Activated naive CD4-positive, alpha-beta T cell treated with anti-CD3 and anti-CD28 coated beads, Interleukin-2, amount 50 U/mL, for 24 hours (primary cell): Measurements from ENCODE around the gene PPARGC1A.

ENCODE experiments used
- H3K27ac Mint-ChIP-seq: one replicate; pipeline ENCODE4 v1.8.0; 2021; ENCODE audit warnings: mild to moderate bottlenecking, mixed read lengths
- H3K27me3 Mint-ChIP-seq: one replicate; pipeline ENCODE4 v1.8.0; 2021; ENCODE audit warnings: mixed read lengths
- H3K36me3 Mint-ChIP-seq: one replicate; pipeline ENCODE4 v1.8.0; 2021; ENCODE audit warnings: mixed read lengths
- H3K4me1 Mint-ChIP-seq: one replicate; pipeline ENCODE4 v1.8.0; 2021; ENCODE audit warnings: mixed read lengths
- H3K4me3 Mint-ChIP-seq: one replicate; pipeline ENCODE4 v1.8.0; 2021; ENCODE audit warnings: mild to moderate bottlenecking, mixed read lengths
- H3K9me3 Mint-ChIP-seq: one replicate; pipeline ENCODE4 v1.8.0; 2021; ENCODE audit warnings: mixed read lengths

The PPARGC1A gene

DNA sequence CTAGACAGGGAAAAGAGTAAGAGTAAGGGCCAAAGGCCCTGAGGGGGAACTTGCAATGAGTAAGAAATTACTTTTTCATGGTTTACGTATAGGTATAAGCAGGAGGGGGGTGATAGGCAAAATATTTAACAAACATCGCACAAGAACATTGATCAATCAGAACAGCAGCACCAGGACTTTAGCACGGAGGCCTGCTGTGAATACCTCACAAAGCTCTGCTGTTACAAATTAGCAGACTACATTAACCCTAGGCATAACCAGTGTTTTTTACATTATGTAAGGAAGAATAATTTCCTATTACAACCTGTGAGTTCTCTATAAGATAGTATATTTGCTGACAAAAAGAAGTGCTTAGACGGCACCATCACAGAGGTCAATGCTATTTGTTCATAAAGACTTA, 44.9 kb downstream of the PPARGC1A start:
- H3K27me3 Mint-ChIP-seq, result no peaks in the 10 kb centered on the region
- no peaks in the 10 kb centered on the region for H3K9me3 Mint-ChIP-seq
- no peak overlapping the region for H3K4me3 Mint-ChIP-seq
- H3K36me3 Mint-ChIP-seq, result no peaks in the 10 kb centered on the region
- H3K4me1 Mint-ChIP-seq, result no peaks in the 10 kb centered on the region
- no peak overlapping the region for H3K27ac Mint-ChIP-seq

DNA sequence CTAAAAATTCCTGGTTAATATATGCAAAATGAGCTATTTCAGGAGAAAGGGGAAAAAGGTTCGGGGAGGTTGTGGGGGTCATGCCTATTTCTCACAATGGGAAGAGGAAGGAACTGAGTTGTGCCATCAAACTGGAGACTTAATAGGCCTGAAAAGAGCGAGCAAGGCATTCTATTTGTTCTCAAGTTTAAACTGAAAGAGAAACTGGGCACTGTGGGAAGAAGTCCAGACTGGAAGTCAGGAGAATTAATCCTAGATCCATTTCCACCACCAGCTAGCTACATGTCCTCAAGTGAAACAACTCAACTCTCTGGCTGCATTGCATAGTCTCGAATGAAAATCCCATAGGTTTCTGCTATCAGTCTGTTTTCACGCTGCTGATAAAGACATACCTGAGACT, 50.6 kb downstream of the PPARGC1A start:
- Mint-ChIP-seq H3K27ac (no peak overlapping the region), H3K4me1 (no peaks in the 10 kb centered on the region), H3K27me3 (no peaks in the 10 kb centered on the region), H3K4me3 (no peak overlapping the region), H3K9me3 (no peaks in the 10 kb centered on the region), H3K36me3 (no peaks in the 10 kb centered on the region)

DNA sequence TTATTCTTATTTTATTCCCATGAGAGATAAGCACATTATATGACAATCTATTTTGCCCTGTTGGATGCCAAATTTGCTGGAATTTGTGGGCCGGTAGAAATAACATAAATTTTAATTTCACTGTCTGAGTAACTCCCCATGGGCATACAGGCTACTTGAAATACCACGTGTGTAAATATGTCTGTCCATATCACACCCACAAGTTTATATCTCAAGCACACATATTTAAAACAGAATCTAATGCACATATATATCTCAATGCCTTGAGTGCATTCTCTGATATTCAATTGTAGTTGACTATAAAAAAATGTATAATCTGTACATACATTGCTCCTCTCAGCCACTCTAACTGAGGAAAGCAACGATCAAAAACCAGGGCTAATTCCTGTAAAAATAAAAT, 51.2 kb downstream of the PPARGC1A start:
- Mint-ChIP-seq H3K9me3 (no peaks in the 10 kb centered on the region), H3K27me3 (no peaks in the 10 kb centered on the region), H3K4me1 (no peaks in the 10 kb centered on the region), H3K4me3 (no peak overlapping the region), H3K36me3 (no peaks in the 10 kb centered on the region), H3K27ac (no peak overlapping the region)

DNA sequence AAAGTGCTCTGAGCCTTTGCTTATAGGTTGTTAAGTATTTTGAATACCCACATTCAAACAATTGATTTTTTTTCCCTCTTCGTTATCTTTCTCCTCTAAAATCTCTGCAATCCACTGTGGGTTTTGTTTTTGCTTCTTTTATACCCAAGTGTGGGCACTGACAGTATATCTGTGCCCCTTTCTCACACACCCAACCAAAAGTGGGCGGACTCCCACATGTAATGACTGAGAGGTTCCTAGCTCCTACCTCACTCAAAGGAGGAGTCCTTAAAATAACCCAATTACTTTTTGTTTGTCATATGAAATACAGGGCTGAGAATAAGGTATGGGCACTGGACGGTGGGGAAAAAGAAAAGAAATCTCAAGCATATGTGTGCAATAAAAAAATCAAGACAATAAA, 51.7 kb downstream of the PPARGC1A start:
- Mint-ChIP-seq H3K9me3 (no peaks in the 10 kb centered on the region), H3K36me3 (no peaks in the 10 kb centered on the region), H3K4me3 (no peak overlapping the region), H3K27ac (no peak overlapping the region), H3K27me3 (no peaks in the 10 kb centered on the region), H3K4me1 (no peaks in the 10 kb centered on the region)

DNA sequence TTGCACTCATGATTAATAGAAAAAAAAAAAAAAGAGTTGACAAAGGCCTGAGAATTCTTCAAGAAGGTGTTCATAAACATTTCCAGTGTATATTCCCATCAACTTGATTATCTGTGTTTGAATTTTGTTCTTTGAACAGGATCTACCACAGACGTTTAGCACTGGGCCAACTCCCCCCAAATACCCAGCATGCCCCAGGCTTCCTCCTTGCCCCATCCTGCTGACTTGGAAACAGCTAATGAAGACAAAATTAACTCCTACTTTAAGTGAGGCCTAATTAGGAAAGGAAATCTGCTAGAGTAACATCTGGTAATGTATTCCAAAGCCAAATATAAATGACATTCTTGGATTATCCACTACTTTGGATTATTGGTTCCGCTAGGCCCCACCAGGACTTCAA, 52.5 kb downstream of the PPARGC1A start:
- Mint-ChIP-seq H3K27me3 (no peaks in the 10 kb centered on the region), H3K9me3 (no peaks in the 10 kb centered on the region), H3K36me3 (no peaks in the 10 kb centered on the region), H3K4me1 (no peaks in the 10 kb centered on the region), H3K27ac (no peak overlapping the region), H3K4me3 (no peak overlapping the region)

DNA sequence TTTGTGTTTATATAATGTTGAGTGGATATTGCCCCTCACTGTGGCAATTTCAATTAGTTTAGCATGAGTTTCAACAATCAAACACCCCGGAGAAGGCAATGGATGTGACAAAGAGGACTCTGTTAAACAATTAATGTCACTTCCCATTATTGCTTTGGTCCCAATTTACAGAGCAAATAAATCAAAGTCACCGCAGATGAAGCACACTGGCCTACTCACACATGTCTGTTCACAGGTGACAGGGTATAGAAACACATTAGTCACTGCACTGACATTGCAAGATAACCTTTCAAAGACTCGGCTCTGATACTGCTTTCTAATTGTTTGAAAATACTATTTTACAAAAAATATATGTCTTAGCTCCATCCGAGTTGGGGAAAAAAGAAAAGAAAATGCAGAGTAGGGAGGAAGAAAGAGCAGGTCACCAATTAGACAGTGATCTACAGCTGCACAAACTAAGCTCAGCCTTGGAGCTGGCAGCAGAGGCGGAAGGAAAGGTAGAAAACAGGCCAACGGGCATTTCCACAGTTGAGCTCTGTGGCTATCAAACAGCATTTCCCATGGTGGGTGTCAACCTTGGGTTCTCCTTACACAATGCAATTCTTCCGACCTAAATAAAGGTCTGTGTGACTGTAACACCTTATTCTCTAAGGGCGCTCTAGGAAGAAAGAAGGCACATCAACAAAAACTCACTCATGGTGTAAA, 53.9 kb downstream of the PPARGC1A start:
- Mint-ChIP-seq H3K4me3 (no peak overlapping the region), H3K27me3 (no peaks in the 10 kb centered on the region), H3K4me1 (no peaks in the 10 kb centered on the region), H3K36me3 (no peaks in the 10 kb centered on the region), H3K27ac (no peak overlapping the region), H3K9me3 (no peaks in the 10 kb centered on the region)

DNA sequence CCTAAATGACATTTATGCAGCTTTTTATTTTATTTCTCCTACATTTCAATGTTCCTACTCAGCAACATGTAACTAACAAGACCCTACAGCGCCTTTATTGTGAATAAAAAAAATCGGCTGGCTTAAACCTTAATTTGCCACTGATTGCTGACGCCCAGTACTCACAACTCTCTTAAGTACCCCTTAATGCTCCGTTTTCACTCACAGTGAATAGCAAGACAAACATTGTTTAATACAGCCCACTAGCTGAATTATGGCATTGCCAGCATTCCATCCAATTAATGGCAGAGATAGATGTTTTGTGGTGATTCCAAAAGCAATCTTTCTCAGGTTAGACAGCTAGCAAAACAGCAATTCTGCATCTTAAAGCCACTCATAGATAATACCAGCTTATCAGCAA, 61.1 kb downstream of the PPARGC1A start:
- Mint-ChIP-seq H3K27me3 (peaks cover 2% of the 10 kb centered on the region), H3K27ac (no peak overlapping the region), H3K9me3 (no peaks in the 10 kb centered on the region), H3K36me3 (no peaks in the 10 kb centered on the region), H3K4me1 (no peaks in the 10 kb centered on the region), H3K4me3 (no peak overlapping the region)

DNA sequence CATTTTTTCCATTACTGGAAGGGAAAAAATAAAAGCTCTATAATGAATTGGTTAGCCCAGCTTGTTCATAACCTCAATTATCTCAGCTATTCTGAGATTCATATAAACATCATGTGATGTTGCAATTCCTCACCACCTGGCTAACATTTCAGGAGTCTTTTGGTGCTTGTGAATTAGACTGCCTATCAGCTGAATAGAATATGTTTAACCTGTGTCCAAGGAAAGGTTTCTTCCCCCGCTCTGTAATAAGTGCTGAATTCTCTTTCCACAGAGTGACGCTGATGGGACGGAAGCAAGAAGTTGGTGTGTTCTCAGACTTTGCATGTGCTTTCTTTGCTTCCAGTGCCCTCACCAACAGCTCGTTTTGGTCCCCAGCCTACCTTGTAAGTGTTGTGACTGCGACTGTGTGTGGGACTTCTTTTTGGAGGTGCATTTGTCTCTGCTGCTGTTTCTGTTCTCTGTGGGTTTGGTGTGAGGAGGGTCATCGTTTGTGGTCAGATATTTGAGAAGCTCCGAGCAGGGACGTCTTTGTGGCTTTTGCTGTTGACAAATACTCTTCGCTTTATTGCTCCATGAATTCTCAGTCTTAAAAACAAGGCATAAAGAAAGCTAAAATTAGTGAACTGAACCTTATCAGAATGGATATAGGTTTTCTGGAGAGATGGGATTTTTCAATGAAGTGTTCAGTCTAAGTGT, 61.7 kb downstream of the PPARGC1A start:
- Mint-ChIP-seq H3K27ac (no peak overlapping the region), H3K4me3 (no peak overlapping the region), H3K36me3 (no peaks in the 10 kb centered on the region), H3K27me3 (peaks cover 2% of the 10 kb centered on the region), H3K9me3 (no peaks in the 10 kb centered on the region), H3K4me1 (no peaks in the 10 kb centered on the region)

DNA sequence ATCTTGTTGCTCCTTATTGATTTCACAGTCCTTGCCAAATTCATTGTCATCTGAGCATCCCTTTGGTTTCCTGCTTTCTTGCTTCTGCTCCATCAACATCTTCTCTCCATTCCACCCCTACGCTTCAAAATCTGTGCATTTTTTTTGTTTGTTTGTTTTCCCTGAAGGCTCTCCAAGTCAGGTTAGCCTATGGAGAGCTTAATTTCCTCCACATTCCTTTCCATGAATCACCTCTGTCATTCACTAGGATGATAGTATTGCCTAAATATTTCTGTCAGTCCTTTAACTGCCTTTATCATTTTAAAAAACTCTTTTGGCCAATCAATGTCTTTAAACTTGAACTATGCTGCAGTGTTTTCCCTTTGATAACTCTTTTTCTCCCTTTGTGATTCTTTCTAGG, 67.7 kb downstream of the PPARGC1A start:
- Mint-ChIP-seq H3K36me3 (no peaks in the 10 kb centered on the region), H3K27me3 (no peaks in the 10 kb centered on the region), H3K27ac (no peak overlapping the region), H3K4me1 (no peaks in the 10 kb centered on the region), H3K4me3 (no peak overlapping the region), H3K9me3 (no peaks in the 10 kb centered on the region)

DNA sequence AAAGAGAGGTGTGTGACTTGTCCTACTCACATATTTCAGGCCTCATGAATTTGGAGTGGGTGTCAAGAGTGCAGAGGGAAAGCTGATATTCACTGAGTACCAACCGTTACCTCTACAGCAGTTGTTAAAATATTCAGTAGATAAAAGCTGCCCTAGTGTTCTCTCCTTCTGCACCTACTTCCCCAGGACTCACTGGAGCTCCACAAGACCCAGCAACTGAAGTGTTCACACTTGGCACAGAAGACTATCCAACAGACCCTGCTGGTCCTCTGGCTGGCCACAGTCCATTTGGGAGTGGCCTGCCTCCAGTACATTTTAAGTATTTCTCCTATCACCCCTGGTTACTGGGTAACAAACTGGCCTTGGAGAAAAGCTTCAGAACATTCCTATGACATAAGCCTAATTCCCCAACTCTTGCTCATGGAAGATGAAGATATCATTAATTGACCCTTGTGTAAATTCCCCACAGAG, 70.8 kb downstream of the PPARGC1A start:
- H3K27ac Mint-ChIP-seq, result no peak overlapping the region
- no peaks in the 10 kb centered on the region for H3K27me3 Mint-ChIP-seq
- H3K36me3 Mint-ChIP-seq, result no peaks in the 10 kb centered on the region
- no peak overlapping the region for H3K4me3 Mint-ChIP-seq
- H3K4me1 Mint-ChIP-seq, result no peaks in the 10 kb centered on the region
- H3K9me3 Mint-ChIP-seq, result no peaks in the 10 kb centered on the region

DNA sequence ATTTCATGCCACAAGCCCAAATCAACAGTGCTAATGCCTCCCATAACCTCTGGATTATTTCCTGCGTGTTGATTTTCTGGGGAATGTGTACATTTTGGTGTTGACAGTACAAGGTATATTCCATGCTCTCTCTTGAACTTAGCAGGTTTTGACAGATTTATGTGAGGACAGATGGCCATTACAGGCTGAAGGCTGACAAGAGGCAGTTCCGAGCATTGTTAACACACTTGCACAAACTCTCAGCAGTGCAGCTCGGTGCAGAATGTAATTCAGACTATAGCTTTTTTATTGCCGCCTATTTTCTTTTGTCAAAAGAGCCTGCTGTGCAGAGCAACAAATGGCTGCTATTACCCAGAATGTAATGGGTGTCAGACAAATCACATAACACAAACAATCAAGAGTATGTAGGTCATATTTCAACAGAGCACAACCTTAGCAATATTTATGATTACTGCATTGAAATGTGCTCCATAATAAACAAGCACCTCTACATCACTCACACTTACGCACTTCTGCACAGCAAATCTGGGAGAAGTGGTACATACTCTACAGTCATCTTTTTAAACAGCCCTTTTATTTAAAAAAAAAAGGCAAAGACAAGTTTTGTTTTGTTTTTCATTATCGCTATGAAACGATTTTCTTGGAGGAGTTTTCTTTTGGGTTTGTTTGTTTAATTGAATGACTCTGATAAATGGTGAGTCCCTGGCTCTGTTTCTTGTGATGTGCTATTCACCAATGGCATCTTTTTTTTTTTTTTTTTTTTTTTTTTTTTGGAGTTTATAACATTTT, 71.6 kb downstream of the PPARGC1A start:
- H3K4me1 Mint-ChIP-seq, result no peaks in the 10 kb centered on the region
- H3K4me3 Mint-ChIP-seq, result no peak overlapping the region
- H3K27ac Mint-ChIP-seq, result no peak overlapping the region
- no peaks in the 10 kb centered on the region for H3K36me3 Mint-ChIP-seq
- H3K9me3 Mint-ChIP-seq, result peaks cover 4% of the 10 kb centered on the region
- H3K27me3 Mint-ChIP-seq, result no peaks in the 10 kb centered on the region

DNA sequence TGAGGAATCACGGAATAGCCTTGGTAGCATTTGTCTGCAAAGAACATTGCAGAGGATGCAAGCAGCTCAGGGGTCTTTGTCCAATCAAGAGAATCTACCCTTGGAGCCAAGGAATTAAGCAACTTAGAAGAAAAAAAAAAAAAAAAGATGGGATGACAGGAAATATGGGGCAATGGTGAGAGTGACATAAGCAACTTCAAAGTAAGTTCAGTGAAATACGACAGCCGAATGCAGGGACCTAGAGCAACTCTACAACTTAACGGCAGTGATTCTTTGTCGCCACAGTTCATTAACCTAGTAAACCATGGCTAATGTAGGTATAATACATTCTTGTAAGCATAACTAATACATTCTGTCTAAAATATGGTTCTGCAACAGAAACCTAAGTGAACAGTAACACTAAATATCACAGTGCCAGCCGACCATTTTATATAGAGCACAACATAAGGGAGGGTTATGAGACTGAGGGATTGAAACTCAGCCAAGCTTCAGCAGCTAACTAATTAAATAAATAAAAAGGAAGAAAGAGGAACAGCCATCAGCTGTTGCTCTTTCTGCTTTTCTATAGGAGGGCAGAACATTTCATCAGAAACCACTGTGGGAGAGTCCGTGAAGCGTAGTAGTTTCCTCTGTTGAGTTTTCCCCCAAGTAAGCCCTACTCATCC, 74.7 kb downstream of the PPARGC1A start:
- Mint-ChIP-seq H3K27ac (no peak overlapping the region), H3K4me1 (no peaks in the 10 kb centered on the region), H3K36me3 (no peaks in the 10 kb centered on the region), H3K9me3 (peaks cover 15% of the 10 kb centered on the region), H3K4me3 (no peak overlapping the region), H3K27me3 (no peaks in the 10 kb centered on the region)

DNA sequence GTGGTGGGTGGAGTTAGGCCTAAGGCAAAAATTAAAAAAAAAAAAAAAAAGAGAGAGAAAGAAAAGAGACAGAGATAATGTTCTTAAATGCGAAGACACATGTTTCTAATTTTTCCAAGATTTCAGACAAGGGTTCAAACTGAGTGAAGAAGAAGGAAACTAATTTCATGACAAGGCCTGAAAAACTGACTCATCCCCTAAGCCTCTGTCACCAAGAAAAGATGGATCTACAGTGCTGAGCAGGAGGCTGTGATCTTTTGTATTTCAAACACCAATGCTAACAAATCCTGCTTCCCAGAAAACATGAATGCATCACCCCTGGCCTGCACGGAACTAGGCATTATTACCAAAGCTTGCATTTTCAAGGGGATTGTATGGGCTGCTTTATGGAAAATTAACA, 75.3 kb downstream of the PPARGC1A start:
- H3K27me3 Mint-ChIP-seq, result no peaks in the 10 kb centered on the region
- no peak overlapping the region for H3K27ac Mint-ChIP-seq
- H3K36me3 Mint-ChIP-seq, result no peaks in the 10 kb centered on the region
- no peaks in the 10 kb centered on the region for H3K4me1 Mint-ChIP-seq
- H3K4me3 Mint-ChIP-seq, result no peak overlapping the region
- peaks cover 15% of the 10 kb centered on the region for H3K9me3 Mint-ChIP-seq

DNA sequence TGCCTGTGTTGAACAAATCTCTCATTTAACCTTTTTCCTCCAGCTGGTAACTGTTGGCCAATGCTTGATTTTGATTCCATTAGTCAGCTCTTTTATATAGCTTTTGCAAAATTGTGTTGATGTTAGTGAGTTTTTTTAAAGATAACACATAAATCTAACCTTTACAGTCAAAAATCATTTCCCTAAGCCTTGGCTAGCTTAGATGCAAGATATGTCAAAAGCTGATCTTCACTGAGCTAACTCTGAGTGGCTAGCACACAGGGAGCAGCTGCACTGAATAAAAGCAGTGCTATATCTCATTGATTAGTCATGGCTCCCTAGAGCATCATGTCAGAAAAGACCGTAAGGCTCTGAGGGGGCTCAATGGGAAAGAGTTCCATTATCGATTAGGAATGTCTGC, 78.7 kb downstream of the PPARGC1A start:
- H3K4me3 Mint-ChIP-seq, result no peak overlapping the region
- peaks cover 22% of the 10 kb centered on the region for H3K9me3 Mint-ChIP-seq
- H3K4me1 Mint-ChIP-seq, result no peaks in the 10 kb centered on the region
- no peak overlapping the region for H3K27ac Mint-ChIP-seq
- H3K36me3 Mint-ChIP-seq, result no peaks in the 10 kb centered on the region
- no peaks in the 10 kb centered on the region for H3K27me3 Mint-ChIP-seq

DNA sequence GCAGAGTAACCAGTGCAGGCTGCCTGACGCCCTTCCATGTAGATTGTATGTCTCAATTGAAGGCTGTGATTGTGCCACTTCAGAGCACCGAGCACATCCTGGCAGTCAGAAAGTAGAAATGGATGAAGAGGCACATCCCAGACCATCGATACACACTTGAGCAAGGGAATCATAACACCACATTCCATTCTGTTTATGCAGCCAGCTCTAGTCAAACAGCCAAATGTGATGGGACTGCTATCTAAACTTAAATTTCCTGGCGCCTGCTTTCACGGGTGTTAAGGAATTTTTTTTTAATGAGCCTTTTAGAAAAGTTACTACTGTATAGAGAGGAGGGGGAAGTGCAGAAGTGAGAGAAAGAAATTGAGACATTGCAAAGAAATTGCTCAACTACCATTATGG, 84.4 kb downstream of the PPARGC1A start:
- Mint-ChIP-seq H3K27ac (no peak overlapping the region), H3K4me1 (no peaks in the 10 kb centered on the region), H3K36me3 (no peaks in the 10 kb centered on the region), H3K4me3 (no peak overlapping the region), H3K27me3 (no peaks in the 10 kb centered on the region), H3K9me3 (peaks cover 29% of the 10 kb centered on the region)

DNA sequence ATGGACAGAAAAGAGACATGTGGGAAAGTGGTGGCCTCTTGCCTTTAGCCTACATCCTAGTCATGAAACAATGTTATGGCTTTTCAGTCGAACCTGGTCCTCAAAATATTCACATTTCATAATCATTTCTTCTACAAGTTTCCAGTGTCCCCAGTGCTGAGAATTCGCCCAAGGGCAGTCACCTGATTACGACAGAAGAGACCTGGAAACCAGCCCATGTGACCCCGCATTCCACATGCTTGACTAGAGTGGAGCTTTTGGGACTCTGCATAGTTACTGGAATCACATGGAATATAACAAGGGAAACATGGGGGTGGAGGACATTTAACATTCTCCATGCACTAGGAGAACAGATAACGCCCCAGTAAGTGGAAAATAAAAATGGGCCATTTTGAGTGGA, 100.1 kb downstream of the PPARGC1A start:
- H3K4me1 Mint-ChIP-seq, result no peaks in the 10 kb centered on the region
- H3K4me3 Mint-ChIP-seq, result no peak overlapping the region
- H3K9me3 Mint-ChIP-seq, result peaks cover 9% of the 10 kb centered on the region
- H3K27ac Mint-ChIP-seq, result no peak overlapping the region
- no peaks in the 10 kb centered on the region for H3K36me3 Mint-ChIP-seq
- peaks cover 2% of the 10 kb centered on the region for H3K27me3 Mint-ChIP-seq
